Fibroblast of lung (primary cell): ENCODE measurements around the gene ZBTB16. TPM values are rescaled to one million over a fixed set of nuclear protein-coding genes. Genes with fewer than 3 reads are reported as not detected.

ENCODE experiments used
- DNase-seq, 2 donors: peaks; one replicate each; pipeline versions ENCODE4 v3.0.0 to v3.0.0-alpha.2; 2010; ENCODE audit warnings: low read depth in 2 of 2
- H2AFZ ChIP-seq: 2 replicates; pipeline ENCODE4 v1.5.1; 2012; ENCODE audit warnings: low read length, control low read depth, inconsistent platforms
- H3K27ac ChIP-seq: 2 replicates; pipeline ENCODE4 v1.5.1; 2011; ENCODE audit warnings: low read length, control low read depth; ENCODE audit not compliant: insufficient read depth
- H3K27me3 ChIP-seq: 2 replicates; pipeline ENCODE4 v1.5.1; 2011; ENCODE audit warnings: mild to moderate bottlenecking, low read length; ENCODE audit not compliant: control insufficient read depth, insufficient read depth
- H3K36me3 ChIP-seq: 2 replicates; pipeline ENCODE4 v1.5.1; 2011; ENCODE audit warnings: low read length; ENCODE audit not compliant: control insufficient read depth, insufficient read depth
- H3K4me1 ChIP-seq: 2 replicates; pipeline ENCODE4 v1.5.1; 2011; ENCODE audit warnings: low read length; ENCODE audit not compliant: control insufficient read depth, insufficient read depth; ENCODE audit errors: extremely low read depth
- H3K4me2 ChIP-seq: 2 replicates; pipeline ENCODE4 v1.5.1; 2011; ENCODE audit warnings: low read length, control low read depth; ENCODE audit not compliant: insufficient read depth; ENCODE audit errors: extremely low read depth
- H3K4me3 ChIP-seq, 4 experiments: fragments of 200-600 bp in 1 of 4; sonication (generic) in 1 of 4; replicated peaks in 1 of 4; 2 replicates each; pipeline ENCODE4 v1.5.1; 2011 to 2016; ENCODE audit warnings: low read length in 4 of 4, low read depth in 3 of 4, mild to moderate bottlenecking in 3 of 4, control low read depth in 2 of 4, inconsistent platforms in 1 of 4, mixed read lengths in 1 of 4; ENCODE audit not compliant: insufficient read depth in 1 of 4; ENCODE audit errors: control extremely low read depth in 1 of 4
- H3K79me2 ChIP-seq: 2 replicates; pipeline ENCODE4 v1.5.1; 2012; ENCODE audit warnings: mild to moderate bottlenecking, low read length, inconsistent platforms; ENCODE audit not compliant: control insufficient read depth, insufficient read depth
- H3K9ac ChIP-seq: 2 replicates; pipeline ENCODE4 v1.5.1; 2011; ENCODE audit warnings: mild to moderate bottlenecking, low read length, control low read depth; ENCODE audit not compliant: insufficient read depth
- H3K9me3 ChIP-seq: 2 replicates; pipeline ENCODE4 v1.5.1; 2012; ENCODE audit warnings: low read depth, low read length; ENCODE audit not compliant: control insufficient read depth, insufficient read depth
- H4K20me1 ChIP-seq: 2 replicates; pipeline ENCODE4 v1.5.1; 2011; ENCODE audit warnings: low read length; ENCODE audit not compliant: control insufficient read depth, insufficient read depth; ENCODE audit errors: extremely low read depth
- EZH2 ChIP-seq: IDR thresholded peaks from 2 replicates; pipeline ENCODE4 v1.5.1; 2012; ENCODE audit warnings: low read length, control low read depth, mild to moderate bottlenecking; ENCODE audit errors: missing control alignments
- polyA plus RNA-seq, 2 donors: library from polyadenylated mRNA; depleted of rRNA in 1 of 2; stranded (reverse) in 1 of 2; unstranded in 1 of 2; fragments of >200 nt; gene quantifications; 2 replicates each; pipeline ENCODE4 v1.2.1, GENCODE V29; 2011 to 2012; ENCODE audit warnings: missing spikeins in 1 of 2
- total RNA-seq: library from RNA; depleted of rRNA; stranded (reverse); fragments of >200 nt; gene quantifications from 2 replicates; pipeline ENCODE4 v1.2.1, GENCODE V29; 2014
- TF ChIP-seq, protein P1 (sequence below), 2 donors: IDR thresholded peaks in 1 of 2; conservative IDR thresholded peaks in 1 of 2; 1 replicate in 1 of 2; 2 replicates in 1 of 2; pipeline ENCODE4 v1.5.1; 2011 to 2012; ENCODE audit warnings: low read length in 2 of 2, control low read depth in 1 of 2, inconsistent platforms in 1 of 2, low read depth in 1 of 2, mild to moderate bottlenecking in 1 of 2

Gene ZBTB16
- total and polyA plus RNA-seq, 2 donors (not counting 1 experiment from before 2014, with no cell fraction given), result not detected

DNA sequence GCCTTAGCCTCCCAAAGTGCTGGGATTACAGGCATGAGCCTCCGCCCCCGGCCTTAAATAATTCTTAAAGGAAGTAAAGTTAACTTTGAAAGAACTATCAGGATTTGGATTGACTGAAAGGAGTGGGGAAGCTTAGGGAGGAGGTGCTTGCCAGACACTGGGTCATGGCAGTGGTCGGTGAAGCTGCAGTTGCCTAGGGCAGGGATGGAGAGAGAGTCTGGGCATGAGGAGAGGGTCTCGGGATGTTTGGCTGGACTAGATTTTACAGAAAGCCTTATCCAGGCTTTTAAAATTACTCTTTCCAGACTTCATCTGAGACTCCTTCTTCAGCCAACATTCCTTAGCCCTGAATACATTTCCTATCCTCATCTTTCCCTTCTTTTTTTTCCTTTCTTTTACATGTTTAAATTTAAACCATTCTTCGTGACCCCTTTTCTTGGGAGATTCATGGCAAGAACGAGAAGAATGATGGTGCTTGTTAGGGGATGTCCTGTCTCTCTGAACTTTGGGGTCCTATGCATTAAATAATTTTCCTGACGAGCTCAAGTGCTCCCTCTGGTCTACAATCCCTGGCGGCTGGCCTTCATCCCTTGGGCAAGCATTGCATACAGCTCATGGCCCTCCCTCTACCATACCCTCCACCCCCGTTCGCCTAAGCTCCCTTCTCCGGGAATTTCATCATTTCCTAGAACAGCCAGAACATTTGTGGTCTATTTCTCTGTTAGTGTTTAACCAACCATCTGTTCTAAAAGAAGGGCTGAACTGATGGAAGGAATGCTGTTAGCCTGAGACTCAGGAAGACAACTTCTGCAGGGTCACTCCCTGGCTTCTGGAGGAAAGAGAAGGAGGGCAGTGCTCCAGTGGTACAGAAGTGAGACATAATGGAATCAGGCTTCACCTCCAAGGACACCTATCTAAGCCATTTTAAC is 236.4 kb downstream of the ZBTB16 start, which contains the start of gene NNMT:
Gene NNMT, plus strand, starts transcription at position 724 of the 929 bp plus-strand sequence. Its CDS starts 158 bp downstream, at position 882.
- H3K27me3 ChIP-seq, result no peaks in the 10 kb centered on the region
- H3K4me1 ChIP-seq, result peaks cover 14% of the 10 kb centered on the region
- H3K9ac ChIP-seq, result peak within 1 kb of the TSS; percentile 64
- no peaks in the 10 kb centered on the region for H3K9me3 ChIP-seq
- no peaks in the 10 kb centered on the region for H3K36me3 ChIP-seq
- H3K27ac ChIP-seq, result peak within 1 kb of the TSS; percentile 96
- H4K20me1 ChIP-seq, result no peaks in the 10 kb centered on the region
- no peak within 1 kb of the TSS for H2AFZ ChIP-seq
- peaks cover 21% of the 10 kb centered on the region for H3K79me2 ChIP-seq
- H3K4me3 ChIP-seq, result peak within 1 kb of the TSS; percentile 55 to 88 (median 65)
- TF ChIP-seq, protein P1, sequence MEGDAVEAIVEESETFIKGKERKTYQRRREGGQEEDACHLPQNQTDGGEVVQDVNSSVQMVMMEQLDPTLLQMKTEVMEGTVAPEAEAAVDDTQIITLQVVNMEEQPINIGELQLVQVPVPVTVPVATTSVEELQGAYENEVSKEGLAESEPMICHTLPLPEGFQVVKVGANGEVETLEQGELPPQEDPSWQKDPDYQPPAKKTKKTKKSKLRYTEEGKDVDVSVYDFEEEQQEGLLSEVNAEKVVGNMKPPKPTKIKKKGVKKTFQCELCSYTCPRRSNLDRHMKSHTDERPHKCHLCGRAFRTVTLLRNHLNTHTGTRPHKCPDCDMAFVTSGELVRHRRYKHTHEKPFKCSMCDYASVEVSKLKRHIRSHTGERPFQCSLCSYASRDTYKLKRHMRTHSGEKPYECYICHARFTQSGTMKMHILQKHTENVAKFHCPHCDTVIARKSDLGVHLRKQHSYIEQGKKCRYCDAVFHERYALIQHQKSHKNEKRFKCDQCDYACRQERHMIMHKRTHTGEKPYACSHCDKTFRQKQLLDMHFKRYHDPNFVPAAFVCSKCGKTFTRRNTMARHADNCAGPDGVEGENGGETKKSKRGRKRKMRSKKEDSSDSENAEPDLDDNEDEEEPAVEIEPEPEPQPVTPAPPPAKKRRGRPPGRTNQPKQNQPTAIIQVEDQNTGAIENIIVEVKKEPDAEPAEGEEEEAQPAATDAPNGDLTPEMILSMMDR (conservative IDR thresholded peaks at IDR 0.05 in 1 of 2, IDR thresholded peaks at IDR 0.05 in 1 of 2; ENCODE audit: low read depth in 1 of 2, low read length in 2 of 2), result peak in 1 of 2 donors; percentile 5
- no peak for TF ChIP-seq EZH2
- peak; percentile 98 for DNase-seq
- H3K4me2 ChIP-seq, result peak within 1 kb of the TSS; percentile 44

- peak overlapping the region; percentile 96 for H3K27ac ChIP-seq
- no peaks in the 10 kb centered on the region for H4K20me1 ChIP-seq
- H3K27me3 ChIP-seq, result no peaks in the 10 kb centered on the region
- DNase-seq, result no peak
- H3K9me3 ChIP-seq, result no peaks in the 10 kb centered on the region
- no peak for TF ChIP-seq EZH2
- TF ChIP-seq, protein P1 (conservative IDR thresholded peaks at IDR 0.05 in 1 of 2, IDR thresholded peaks at IDR 0.05 in 1 of 2; ENCODE audit: low read depth in 1 of 2, low read length in 2 of 2), result no peak
- peak overlapping the region; percentile 64 for H3K9ac ChIP-seq
- H3K4me2 ChIP-seq, result peak overlapping the region; percentile 44
- no peaks in the 10 kb centered on the region for H3K36me3 ChIP-seq
- peak overlapping the region; percentile 55 to 88 (median 65) for H3K4me3 ChIP-seq
- H2AFZ ChIP-seq, result no peak overlapping the region
- peaks cover 8% of the 10 kb centered on the region for H3K4me1 ChIP-seq
- peaks cover 28% of the 10 kb centered on the region for H3K79me2 ChIP-seq
Observed at GRCh38 chr11:114296605-114297372, 237.3 kb downstream of the ZBTB16 start.
